ENCODE data around the gene MFSD12.
A peak's percentile ranks its signal among the peaks of the same experiment; 100 is the strongest.

Gene MFSD12

GRCh38 chr19:3557461-3558248 lies at the start of gene MFSD12:
Gene MFSD12 (minus strand): TSS chr19:3557586. CDS start chr19:3557403, 183 bp downstream.
- DNase-seq (ENCODE audit: low read depth in 1 of 2, low spot score in 1 of 2) = peak; percentile 87 to 92

GRCh38 chr19:3606690-3607289 lies 49.4 kb upstream of the MFSD12 start, which contains the start of gene TBXA2R:
Gene TBXA2R (minus strand): TSS chr19:3606875. CDS start chr19:3600634, 6,241 bp downstream.
- peak in 1 of 2 donors; percentile 32 for DNase-seq (ENCODE audit: low read depth in 1 of 2, low spot score in 1 of 2)

DNA sequence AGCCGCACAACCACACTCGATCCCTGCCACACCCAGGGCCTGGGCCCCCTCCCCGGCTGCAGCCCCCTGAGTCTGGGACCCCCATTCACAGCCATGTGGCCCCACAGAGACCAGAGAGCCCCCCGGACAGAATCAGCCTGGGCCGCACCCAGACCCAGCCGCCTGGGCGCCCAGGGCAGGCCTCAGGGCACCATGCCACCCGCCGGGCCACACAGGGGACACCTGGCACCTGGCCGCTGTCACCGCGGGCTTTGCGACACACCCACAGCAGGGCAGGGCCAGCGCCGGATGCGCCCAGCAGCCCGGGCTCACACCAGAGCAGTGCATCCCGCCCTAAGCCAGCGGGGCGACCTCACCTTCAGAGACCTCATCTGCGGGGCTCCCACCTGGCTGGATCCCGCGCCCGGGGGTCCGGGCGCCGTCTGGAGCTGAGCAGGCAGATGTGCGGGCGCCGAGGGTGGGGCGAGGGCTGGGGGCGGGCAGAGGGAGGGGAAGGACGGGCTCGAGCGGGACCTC lies 48.8 kb upstream of the MFSD12 start:
- DNase-seq (ENCODE audit: low read depth in 1 of 2, low spot score in 1 of 2) = no peak

GRCh38 chr19:3605770-3606169 lies 48.4 kb upstream of the MFSD12 start:
- DNase-seq (ENCODE audit: low read depth in 1 of 2, low spot score in 1 of 2) = no peak

GRCh38 chr19:3605361-3605760 lies 48.0 kb upstream of the MFSD12 start:
- DNase-seq (ENCODE audit: low read depth in 1 of 2, low spot score in 1 of 2) = no peak

DNA sequence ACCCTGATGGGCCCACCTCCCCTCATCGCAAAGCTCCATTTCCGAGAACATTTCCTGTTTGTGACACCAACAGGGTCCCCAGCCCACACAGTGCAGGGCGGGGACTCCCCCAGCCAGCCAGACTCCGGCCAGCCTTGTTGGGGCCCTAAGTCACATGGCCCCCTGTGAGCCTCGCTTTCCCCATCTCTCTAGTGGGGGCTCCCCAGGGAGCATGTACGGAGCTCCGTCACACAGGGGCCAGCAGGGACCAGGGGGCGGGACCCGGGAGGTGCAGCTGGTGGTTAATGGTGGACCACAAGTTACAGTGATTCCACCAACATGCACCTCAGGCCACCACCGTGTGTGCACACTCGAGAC lies 47.6 kb upstream of the MFSD12 start:
- no peak for DNase-seq (ENCODE audit: low read depth in 1 of 2, low spot score in 1 of 2)

- no peak for DNase-seq (ENCODE audit: low read depth in 1 of 2, low spot score in 1 of 2)
Observed at GRCh38 chr19:3604227-3604986, 47.0 kb upstream of the MFSD12 start.

DNA sequence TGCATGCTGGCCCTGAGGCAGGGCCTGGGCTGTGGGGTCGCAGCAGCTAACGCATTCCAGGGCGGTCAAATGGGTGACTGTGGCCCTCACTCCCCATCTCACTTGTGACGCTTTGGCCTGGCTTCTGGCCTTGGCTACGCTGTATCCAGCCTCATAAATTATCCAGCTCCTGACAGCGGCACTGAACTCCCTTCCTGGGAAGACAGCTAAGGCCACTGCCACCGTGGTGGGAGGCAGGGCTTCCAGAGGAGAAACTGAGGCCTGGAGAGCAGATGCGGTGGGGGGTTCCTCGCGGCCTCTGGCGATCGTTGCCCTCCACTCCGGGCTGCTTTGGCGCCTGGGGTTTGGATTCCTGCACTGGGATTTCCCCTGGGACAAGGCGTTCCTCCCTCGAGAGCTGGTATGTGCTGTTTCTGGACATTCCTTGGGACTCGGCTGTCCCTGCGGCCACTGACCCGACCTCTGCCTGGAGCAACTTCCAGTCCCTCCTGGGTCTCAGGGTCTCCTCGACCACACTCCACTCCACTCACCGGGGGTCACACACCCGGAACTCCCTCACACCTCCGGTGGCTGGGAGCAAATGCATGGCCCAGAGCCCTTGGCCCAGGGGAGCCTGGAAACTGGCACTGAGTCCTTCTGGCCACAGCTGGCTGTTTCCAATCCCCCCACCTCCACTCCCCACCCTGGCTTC lies 45.9 kb upstream of the MFSD12 start:
- DNase-seq (ENCODE audit: low read depth in 1 of 2, low spot score in 1 of 2) = no peak

GRCh38 chr19:3601021-3601420 lies 43.6 kb upstream of the MFSD12 start:
- no peak for DNase-seq (ENCODE audit: low read depth in 1 of 2, low spot score in 1 of 2)

DNA sequence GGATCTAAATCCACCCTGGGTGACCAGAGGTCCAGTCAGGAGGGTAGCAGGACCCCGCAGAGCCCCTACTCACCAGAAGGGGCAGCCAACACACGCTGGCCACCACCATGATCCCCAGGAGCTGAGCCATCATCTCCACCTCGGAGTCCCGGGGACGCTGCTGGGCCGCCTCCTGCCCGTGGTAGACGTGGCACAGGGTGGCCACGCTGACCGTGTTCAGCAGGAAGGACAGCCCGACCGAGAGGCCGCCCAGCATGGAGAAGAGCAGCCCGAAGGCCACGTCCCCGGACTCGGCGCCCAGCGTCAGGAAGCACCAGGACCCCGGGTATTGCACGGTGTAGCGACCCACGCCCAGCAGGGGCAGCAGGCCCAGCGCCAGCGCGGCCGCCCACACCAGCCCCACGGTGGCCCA lies 42.4 kb upstream of the MFSD12 start:
- no peak for DNase-seq (ENCODE audit: low read depth in 1 of 2, low spot score in 1 of 2)

GRCh38 chr19:3595521-3596061 lies 38.2 kb upstream of the MFSD12 start:
- no peak for DNase-seq (ENCODE audit: low read depth in 1 of 2, low spot score in 1 of 2)

GRCh38 chr19:3593156-3593555 lies 35.8 kb upstream of the MFSD12 start:
- no peak for DNase-seq (ENCODE audit: low read depth in 1 of 2, low spot score in 1 of 2)

DNA sequence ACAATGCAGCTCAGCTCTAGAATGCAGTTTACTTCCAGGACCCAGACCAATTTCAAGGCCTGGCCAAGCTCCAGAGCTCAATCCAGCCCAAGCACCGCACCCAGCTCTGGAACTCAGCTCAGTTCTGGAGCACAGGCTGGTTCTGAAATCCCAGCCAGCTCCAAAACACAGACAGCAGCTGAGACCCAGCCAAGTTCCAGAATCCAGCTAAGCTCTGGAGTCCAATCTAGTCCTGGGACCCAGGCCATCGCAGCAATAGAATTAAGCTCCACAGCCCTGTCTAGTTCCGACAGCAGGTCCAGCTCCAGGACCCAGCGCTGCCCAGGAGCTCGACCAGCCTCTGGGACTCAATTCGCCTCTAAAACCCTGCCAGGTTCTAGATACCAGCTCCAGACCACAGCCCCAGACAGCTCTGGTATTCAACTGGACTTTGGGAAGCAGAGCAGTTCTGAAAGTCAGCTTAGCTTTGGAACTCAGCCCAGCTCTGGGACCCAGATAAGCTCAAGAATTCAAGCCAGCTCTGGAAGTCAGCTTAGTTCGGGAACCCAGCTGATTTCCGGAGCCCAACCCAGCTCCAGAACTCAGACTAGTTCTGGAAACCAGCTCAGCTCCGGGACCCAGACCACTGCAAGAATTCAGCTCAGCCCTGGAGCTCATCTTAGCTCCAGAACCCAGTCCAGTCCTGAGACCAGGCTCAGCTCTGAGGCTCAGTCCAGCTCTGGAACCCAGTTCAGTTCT lies 34.7 kb upstream of the MFSD12 start:
- DNase-seq (ENCODE audit: low read depth in 1 of 2, low spot score in 1 of 2) = no peak

- no peak for DNase-seq (ENCODE audit: low read depth in 1 of 2, low spot score in 1 of 2)
Observed at GRCh38 chr19:3590991-3591659, 33.7 kb upstream of the MFSD12 start.

- no peak for DNase-seq (ENCODE audit: low read depth in 1 of 2, low spot score in 1 of 2)
Observed at GRCh38 chr19:3589949-3590348, 32.6 kb upstream of the MFSD12 start.

- no peak for DNase-seq (ENCODE audit: low read depth in 1 of 2, low spot score in 1 of 2)
Observed at GRCh38 chr19:3589439-3589838, 32.1 kb upstream of the MFSD12 start.

GRCh38 chr19:3586707-3587346 lies 29.4 kb upstream of the MFSD12 start:
- no peak for DNase-seq (ENCODE audit: low read depth in 1 of 2, low spot score in 1 of 2)

- DNase-seq (ENCODE audit: low read depth in 1 of 2, low spot score in 1 of 2) = no peak
Observed at GRCh38 chr19:3586127-3586626, 28.8 kb upstream of the MFSD12 start.
